SH-SY5Y (cell line): ENCODE results near the gene CBR1.

ENCODE experiments used
- GATA2 ChIP-seq: IDR thresholded peaks from 2 replicates; pipeline ENCODE4 v1.6.1; 2011; ENCODE audit warnings: mild to moderate bottlenecking, low read depth, low read length
- GATA3 ChIP-seq: IDR thresholded peaks from 2 replicates; pipeline ENCODE4 v1.6.1; 2011; ENCODE audit warnings: low read depth, mild to moderate bottlenecking, low read length, moderate library complexity

CBR1 gene

DNA sequence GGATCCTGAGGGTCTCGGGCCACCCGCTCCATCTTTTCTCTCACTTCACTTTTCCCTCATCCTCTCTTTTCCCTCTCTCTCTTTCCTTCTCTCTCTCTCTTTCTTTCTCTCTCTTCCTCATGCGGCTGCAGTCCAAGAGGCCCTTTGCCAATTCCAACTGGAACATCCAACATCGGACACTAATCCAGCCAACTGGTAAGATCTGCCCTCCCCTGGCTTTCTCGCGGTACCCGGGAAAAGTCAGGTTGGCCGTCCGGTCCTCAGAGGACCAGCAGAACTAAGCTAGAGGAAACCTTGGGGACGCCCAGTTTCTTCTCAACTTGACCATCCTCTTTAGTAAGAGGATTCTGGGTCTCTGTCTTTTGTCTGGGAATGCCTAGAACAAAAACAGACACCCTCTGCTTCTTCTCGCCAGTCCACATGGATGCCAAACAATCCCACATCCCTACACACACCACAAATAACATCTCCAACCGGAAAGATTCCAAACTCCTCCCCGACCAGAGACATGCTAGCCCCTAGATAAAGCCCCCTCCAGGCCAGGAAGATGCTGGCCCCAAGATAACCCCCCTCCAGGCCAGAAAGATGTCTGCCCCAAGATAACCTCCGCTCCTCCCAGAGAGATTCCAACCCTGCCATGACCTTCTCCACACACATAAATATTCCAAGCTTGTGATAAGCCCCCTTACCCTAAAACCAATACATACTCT, 6.3 kb upstream of the CBR1 start:
- TF ChIP-seq GATA3 = no peak
- no peak for TF ChIP-seq GATA2

GRCh38 chr21:36064085-36064460, 5.8 kb upstream of the CBR1 start:
- TF ChIP-seq GATA3 = no peak

DNA sequence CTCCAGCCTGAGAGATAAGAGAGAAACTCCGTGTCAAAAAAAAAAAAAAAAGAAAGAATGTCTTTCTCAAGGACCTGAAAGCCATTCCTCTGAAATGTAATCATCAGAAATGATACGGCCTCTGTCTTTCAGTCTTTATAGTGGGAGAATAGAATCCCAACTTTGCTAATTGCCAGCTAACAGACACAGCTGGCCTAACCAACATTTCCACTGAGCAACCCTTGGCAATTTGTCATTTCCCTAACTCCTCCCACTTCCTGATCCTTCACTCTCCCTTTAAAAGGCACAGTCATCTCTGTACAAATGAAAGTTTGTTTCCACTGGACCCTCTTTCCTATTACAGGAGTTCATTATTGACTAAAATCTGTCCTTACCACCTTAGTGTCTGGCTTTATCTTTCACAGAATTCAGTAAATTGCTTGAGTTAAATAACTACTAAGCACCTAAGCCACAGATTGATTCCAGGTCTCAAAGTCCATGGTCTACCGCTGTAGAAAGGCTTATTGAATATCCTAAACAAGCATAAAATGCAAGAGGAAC, 4.3 kb upstream of the CBR1 start:
- TF ChIP-seq GATA3 (no peak), GATA2 (no peak)

GRCh38 chr21:36068748-36069398, 951 bp upstream of the CBR1 start:
- TF ChIP-seq GATA2 = no peak
- no peak for TF ChIP-seq GATA3

DNA sequence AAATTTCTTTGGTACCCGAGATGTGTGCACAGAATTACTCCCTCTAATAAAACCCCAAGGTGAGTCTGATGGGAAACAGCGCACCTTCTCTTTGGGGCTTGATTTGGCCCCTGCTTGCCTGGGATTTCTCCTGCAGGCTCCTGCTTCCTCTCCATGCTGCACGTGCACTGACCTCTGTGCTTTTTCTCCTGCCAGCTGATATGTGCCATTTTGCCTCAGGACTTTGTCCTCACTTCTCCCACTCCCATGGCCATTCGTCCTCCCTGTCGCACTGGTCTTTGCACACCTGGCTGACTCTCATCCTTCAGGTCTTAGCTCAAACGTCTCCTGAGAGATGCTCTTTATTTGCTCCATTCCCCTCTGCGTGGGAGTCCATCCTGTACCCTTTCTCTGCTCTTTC, 1.2 kb downstream of the CBR1 start:
- TF ChIP-seq GATA2 (no peak), GATA3 (no peak)

GRCh38 chr21:36072453-36073162, 2.8 kb downstream of the CBR1 start:
- TF ChIP-seq GATA2 (no peak), GATA3 (no peak)

- no peak for TF ChIP-seq GATA2
- TF ChIP-seq GATA3 = no peak
Measured at GRCh38 chr21:36073181-36073580, 3.4 kb downstream of the CBR1 start.

DNA sequence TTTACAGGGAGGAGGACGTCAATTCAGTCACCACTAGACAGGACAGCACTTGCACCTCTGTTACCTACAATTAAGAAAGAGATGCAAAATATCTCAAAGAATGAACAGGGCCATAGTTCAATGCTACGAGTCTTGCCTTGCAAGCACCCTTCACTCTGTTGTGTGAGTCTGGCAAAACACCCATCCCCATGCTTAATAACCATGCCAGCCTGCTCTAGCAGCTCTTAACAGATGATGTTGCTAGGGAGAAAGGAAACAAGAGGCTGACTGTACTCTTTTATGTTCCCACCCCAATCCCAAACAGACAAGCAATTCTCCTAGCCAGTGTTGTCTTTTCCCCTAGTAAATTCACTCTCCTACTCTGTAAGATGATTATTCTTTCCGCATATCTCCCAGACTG, 5.3 kb downstream of the CBR1 start:
- TF ChIP-seq GATA3 (no peak), GATA2 (no peak)

- TF ChIP-seq GATA2 = no peak
- no peak for TF ChIP-seq GATA3
Measured at GRCh38 chr21:36075953-36076352, 6.1 kb downstream of the CBR1 start.

- no peak for TF ChIP-seq GATA3
- TF ChIP-seq GATA2 = no peak
Measured at GRCh38 chr21:36076878-36077655, 7.2 kb downstream of the CBR1 start.

DNA sequence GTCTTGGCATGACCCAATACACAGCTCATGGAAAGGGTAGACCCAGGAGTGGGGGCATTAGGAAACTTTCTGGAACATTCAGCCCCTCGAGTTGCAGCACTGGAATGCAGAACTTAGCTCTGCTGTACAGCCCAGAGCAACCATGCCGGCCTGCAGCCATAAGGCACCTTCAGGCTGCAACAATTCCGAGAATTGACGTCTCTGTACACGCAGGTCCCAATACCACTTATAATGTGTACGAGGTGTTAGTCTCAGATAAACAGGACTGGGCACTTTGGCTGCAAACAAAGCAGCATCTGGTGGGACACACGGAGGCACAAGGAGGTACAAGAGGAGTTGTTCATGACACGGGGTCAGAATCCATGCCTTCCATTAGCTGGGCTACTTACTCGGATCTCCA, 7.9 kb downstream of the CBR1 start:
- no peak for TF ChIP-seq GATA3
- no peak for TF ChIP-seq GATA2

GRCh38 chr21:36079010-36079649, 9.3 kb downstream of the CBR1 start:
- TF ChIP-seq GATA2 (no peak), GATA3 (no peak)

- TF ChIP-seq GATA2 (no peak), GATA3 (no peak)
Measured at GRCh38 chr21:36079671-36080070, 9.8 kb downstream of the CBR1 start.
